GM06990 (cell line): Measurements from ENCODE around the gene GALNT15.

ENCODE experiments used
- DNase-seq: peaks from one replicate; pipeline ENCODE4 v3.0.0-alpha.2; 2011; ENCODE audit not compliant: insufficient read length; ENCODE audit errors: extremely low read depth
- H3K27me3 ChIP-seq: replicated peaks from 2 replicates; pipeline ENCODE4 v1.6.0; 2011; ENCODE audit warnings: low read length; ENCODE audit not compliant: control insufficient read depth, insufficient read depth
- H3K36me3 ChIP-seq: 2 replicates; pipeline ENCODE4 v1.5.1; 2011; ENCODE audit warnings: low read length; ENCODE audit not compliant: control insufficient read depth, insufficient read depth
- H3K4me3 ChIP-seq: replicated peaks from 2 replicates; pipeline ENCODE4 v1.5.1; 2011; ENCODE audit warnings: low read depth, mild to moderate bottlenecking, control low read depth, low read length
- TF ChIP-seq, protein P1 (sequence below): IDR thresholded peaks from 2 replicates; pipeline ENCODE4 v1.5.1; 2011; ENCODE audit warnings: low read length, control low read depth, mild to moderate bottlenecking, inconsistent platforms; ENCODE audit not compliant: insufficient read depth, poor library complexity, severe bottlenecking

Gene GALNT15

DNA sequence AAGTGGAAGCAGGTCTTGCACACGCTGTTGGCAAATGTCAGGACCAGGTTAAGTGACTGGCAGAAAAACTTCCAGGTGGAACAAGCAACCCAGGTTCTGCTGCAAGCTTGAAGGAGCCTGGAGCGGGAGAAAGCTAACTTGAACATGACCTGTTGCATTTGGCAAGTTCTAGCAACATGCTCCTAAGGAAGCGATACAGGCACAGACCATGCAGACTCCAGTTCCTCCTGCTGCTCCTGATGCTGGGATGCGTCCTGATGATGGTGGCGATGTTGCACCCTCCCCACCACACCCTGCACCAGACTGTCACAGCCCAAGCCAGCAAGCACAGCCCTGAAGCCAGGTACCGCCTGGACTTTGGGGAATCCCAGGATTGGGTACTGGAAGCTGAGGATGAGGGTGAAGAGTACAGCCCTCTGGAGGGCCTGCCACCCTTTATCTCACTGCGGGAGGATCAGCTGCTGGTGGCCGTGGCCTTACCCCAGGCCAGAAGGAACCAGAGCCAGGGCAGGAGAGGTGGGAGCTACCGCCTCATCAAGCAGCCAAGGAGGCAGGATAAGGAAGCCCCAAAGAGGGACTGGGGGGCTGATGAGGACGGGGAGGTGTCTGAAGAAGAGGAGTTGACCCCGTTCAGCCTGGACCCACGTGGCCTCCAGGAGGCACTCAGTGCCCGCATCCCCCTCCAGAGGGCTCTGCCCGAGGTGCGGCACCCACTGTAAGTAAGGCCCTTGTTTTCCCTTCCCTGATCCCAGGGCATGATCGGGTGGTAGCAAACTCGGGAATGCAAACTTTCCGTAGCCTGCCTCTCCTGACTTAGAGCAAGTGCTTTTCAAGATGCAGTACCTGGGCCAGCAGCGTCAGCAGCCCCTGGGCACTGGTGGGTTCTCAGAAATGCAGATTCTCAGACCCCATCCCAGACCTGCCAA, 759 bp downstream of the GALNT15 start:
- DNase-seq, result no peak
- peaks cover 3% of the 10 kb centered on the region for H3K27me3 ChIP-seq
- TF ChIP-seq, protein P1, sequence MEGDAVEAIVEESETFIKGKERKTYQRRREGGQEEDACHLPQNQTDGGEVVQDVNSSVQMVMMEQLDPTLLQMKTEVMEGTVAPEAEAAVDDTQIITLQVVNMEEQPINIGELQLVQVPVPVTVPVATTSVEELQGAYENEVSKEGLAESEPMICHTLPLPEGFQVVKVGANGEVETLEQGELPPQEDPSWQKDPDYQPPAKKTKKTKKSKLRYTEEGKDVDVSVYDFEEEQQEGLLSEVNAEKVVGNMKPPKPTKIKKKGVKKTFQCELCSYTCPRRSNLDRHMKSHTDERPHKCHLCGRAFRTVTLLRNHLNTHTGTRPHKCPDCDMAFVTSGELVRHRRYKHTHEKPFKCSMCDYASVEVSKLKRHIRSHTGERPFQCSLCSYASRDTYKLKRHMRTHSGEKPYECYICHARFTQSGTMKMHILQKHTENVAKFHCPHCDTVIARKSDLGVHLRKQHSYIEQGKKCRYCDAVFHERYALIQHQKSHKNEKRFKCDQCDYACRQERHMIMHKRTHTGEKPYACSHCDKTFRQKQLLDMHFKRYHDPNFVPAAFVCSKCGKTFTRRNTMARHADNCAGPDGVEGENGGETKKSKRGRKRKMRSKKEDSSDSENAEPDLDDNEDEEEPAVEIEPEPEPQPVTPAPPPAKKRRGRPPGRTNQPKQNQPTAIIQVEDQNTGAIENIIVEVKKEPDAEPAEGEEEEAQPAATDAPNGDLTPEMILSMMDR, result no peak
- H3K36me3 ChIP-seq, result no peaks in the 10 kb centered on the region
- no peak overlapping the region for H3K4me3 ChIP-seq

DNA sequence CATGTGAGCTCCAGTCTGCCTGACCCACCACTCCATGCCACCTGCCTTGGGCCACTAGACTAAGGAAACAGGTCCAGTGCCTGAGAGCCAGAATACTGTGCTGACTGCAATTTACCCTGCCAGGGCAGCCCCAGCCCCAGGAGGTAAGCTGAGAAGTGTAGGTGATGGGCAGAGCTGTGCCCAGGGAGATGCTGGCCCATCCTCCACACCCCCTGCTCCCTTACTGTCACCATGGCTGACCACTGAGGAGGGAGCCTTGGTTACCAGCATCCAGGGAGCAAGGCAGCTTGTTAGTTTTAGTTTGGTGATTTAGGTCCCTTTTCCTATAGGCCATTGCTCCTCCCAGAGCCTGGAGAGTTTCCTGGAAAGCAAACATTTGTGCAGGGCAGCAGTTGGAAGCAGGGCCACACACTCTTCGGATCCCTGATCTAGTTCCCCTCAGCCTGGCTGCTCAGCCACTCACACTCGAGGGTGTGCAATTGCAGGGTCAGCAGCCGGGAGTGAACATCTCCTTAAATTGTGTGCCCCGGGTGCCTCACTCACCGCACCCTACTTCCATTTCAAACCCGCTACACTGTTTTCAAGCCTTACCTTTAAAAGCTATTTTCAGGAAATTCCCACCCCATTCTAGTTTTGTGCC, 2.0 kb downstream of the GALNT15 start:
- no peaks in the 10 kb centered on the region for H3K36me3 ChIP-seq
- no peak for DNase-seq
- peaks cover 3% of the 10 kb centered on the region for H3K27me3 ChIP-seq
- H3K4me3 ChIP-seq, result no peak overlapping the region
- TF ChIP-seq, protein P1, result no peak

- no peak for DNase-seq
- Histone ChIP-seq H3K36me3 (no peaks in the 10 kb centered on the region), H3K27me3 (peaks cover 3% of the 10 kb centered on the region), H3K4me3 (no peak overlapping the region)
- TF ChIP-seq, protein P1, result no peak
These were observed 2.9 kb downstream of the GALNT15 start for GRCh38 chr3:16177382-16177781.

DNA sequence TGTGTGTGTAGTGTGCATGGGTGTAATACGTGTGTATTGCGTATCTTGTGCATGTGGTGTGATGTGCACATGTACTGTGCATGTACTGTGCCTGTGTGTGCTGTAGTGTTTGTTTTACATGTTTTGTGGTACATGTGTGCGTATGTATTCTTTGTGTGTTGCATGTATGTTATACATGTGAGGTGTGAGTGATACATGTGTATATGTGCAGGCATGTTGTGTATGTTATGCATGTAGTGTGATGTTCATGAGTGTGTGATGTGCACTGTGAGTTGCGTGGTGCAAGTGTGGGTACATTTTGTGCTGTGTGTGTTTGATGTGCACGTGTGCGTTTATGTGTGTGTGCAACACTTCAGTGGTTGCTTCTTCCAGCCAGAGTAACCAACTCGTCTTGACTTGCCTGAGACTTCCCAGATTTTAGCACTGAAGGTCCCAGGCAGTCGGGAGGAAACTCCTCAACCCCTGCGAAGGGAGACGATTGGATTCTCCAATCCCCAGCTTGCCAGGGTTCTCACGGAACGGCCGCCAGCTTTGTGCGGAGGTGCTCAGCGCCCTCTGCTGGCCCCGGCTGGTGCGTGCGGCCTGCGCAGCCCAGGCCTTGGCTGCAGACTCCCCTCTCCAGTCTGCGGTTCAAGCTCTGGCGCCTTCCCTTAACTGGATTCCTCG, 3.6 kb downstream of the GALNT15 start:
- DNase-seq, result peak; percentile 71
- no peak overlapping the region for H3K4me3 ChIP-seq
- TF ChIP-seq, protein P1, result peak; percentile 98
- H3K36me3 ChIP-seq, result no peaks in the 10 kb centered on the region
- peaks cover 3% of the 10 kb centered on the region for H3K27me3 ChIP-seq

- TF ChIP-seq, protein P1, result no peak
- H3K4me3 ChIP-seq, result no peak overlapping the region
- H3K36me3 ChIP-seq, result no peaks in the 10 kb centered on the region
- no peak for DNase-seq
- peaks cover 3% of the 10 kb centered on the region for H3K27me3 ChIP-seq
These were observed 4.1 kb downstream of the GALNT15 start for GRCh38 chr3:16178628-16178988.
